GM19239 (cell line): ENCODE data around the gene TEX10.

ENCODE experiments used
- DNase-seq: peaks from one replicate; pipeline ENCODE4 v3.0.0; 2011; ENCODE audit warnings: low spot score; ENCODE audit not compliant: insufficient read length
- FAIRE-seq: peaks from 2 replicates; lab custom pipeline; 2011; peaks lifted over from hg19 to GRCh38; lab: Jason Lieb, UNC

Gene TEX10

DNA sequence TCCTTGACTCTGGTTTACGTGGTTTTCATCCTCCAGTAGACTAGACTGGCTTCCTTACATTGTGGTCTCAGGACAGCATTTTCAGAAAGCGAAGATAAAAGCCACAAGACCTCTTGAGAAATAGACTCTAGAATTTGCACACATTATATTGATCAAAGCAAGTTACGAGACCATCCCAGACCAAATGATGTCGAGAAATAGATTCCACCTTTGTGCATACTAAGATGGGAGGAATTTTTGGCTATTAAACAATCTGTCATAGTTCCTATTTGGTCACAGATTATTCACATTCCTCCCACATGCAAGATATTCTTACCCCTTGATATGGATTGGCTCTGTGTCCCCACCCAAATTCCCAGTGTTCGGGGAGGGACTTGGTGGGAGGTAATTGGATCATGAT lies 65.6 kb downstream of the TEX10 start:
- FAIRE-seq (no peak), DNase-seq (no peak)

DNA sequence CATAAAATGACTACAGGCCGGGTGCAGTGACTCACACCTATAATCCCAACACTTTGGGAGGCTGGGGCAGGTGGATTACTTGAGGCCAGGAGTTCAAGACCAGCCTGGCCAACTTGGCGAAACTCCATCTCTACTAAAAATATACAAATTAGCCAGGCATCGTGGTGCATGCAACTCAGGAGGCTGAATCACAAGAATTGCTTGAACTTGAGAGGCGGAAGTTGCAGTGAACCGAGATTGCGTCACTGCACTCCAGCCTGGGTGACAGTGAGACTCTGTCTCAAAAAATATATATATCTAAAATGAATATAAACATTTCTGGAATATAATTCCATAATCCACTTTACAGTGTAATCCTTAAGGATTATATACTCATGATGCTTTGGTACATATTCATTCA lies 66.5 kb downstream of the TEX10 start:
- FAIRE-seq = no peak

GRCh38 chr9:100285601-100286000 lies 67.1 kb downstream of the TEX10 start:
- DNase-seq = no peak
- no peak for FAIRE-seq

More for the DNA sequence above, 66.5 kb downstream of the TEX10 start:
- no peak for DNase-seq

GRCh38 chr9:100285080-100285479 lies 67.7 kb downstream of the TEX10 start:
- FAIRE-seq = no peak
- DNase-seq = no peak

DNA sequence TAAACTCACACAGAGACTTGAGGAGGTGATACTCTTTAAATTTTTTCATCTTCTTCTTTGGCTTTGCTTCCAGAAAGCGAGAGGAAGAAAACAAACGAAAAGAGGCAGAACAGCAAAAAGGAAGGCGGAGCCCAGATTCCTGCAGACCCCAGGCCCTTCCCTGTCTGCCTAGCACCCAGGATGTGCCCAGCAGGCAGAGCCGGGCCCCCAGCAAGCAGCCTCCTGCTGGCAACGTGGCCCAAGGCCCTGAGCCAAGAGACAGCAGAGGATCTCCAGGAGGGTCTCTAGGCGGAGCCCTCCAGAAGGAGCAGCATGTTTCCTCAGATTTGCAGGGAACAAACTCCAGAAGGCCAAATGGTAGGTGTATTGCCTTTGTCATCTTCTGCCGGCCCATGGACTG lies 68.5 kb downstream of the TEX10 start:
- DNase-seq (no peak), FAIRE-seq (no peak)

DNA sequence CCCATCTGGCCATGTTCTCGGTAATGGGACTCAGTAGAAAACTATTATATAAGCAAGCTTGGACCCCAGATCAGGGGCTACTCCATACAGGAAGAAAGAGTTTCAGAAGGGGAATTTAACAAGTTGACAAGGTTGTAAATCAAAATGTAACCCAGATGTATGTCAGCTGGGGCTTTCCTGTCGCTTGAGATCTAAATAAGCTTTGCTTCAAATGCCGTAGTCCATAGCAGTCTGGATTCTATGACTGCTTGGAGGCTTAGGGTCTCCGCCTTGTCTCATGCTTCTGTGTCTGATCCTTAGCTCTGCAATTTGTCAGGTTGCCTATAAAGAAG lies 70.4 kb downstream of the TEX10 start:
- no peak for FAIRE-seq

DNA sequence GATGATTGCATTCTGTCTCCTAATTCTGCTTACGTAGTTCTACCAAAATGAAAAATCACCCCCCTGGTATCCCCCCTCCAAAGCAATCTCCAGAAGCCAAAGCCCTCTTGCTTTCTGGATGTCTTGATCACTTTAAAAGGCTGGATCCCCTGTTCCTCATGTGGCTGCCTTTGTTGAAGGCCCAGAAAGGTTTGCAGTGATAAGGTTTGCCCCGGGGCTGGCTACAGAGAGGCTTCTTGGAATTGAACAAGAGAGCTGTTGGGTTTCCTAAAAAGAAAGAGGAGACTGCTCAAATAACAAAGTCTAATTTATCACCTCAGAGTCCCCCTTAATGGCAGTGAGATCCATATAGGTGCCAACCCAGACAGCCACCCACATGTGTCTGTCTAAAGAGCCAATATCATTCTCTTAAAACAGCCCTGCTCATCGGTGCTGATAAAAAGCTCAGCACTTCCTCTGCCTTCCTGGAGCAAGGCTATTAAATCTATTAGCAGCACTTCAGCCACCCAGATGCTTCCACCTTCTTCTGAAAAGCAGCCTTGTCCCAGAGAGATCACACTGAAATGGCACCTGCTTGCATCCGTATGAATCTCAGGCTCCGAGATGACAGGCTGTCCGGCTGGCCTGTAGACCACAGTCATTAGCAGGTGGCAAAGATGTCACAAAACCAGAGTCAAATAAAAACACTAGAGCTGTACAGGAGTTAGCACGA lies 70.9 kb downstream of the TEX10 start:
- FAIRE-seq (no peak), DNase-seq (no peak)

More for the DNA sequence above, 70.4 kb downstream of the TEX10 start:
- DNase-seq = no peak

- DNase-seq (no peak), FAIRE-seq (no peak)
Measured at GRCh38 chr9:100281066-100281465, 71.7 kb downstream of the TEX10 start.

DNA sequence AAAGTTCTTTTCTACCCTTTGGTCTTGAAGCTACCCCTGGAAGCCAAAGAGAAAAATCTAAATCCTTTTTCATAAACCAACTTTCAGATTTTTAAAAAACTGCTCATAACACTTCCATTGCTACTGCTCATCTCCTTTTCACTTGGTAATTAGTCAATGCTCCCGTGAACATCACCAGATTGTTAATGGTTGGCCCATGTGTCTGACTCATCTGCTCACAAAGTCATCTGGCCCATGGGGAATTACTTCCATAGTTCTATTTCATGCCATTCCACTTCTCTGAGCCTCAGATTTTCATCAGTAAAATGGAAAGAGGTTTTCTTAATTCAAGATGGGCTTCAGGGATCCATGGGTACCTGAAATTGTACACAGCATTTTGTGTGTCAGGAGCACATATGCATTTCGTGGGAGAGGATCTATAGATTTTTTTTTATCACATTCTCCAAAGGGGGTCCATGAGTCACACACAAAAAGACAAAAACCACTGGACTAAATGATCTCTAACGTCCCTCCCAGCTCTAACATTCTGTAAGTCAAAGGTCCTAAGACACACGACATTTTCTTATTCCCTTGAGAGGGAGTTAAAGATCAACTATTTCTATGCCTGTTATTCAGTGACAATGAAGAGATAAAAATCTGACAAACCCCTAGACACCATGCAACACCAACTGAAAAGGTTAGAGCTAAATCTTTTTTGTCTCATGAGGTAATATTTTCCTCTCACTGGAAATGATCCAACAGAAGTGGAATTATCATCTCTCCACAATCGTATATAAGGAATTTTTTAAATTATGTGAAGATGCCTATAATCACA lies 75.4 kb downstream of the TEX10 start:
- FAIRE-seq (no peak), DNase-seq (no peak)

DNA sequence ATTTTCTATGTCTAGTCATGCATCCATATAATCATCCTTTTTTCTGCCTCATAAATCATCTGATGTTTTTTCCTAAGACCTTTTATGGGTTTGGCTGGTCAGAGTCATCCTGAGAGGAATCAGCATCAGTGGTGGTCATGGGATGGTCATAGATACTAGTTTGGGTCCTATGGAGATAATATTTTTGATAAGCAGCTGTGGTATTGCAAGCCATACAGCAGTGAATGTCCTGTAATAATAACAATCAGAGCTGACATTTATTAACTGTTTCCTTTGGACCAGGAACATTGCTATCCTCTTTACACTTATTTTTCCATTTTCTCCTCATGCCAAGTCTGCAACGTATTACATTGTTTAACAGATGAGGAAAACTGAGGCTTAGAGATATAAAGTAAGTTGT lies 83.1 kb downstream of the TEX10 start:
- no peak for FAIRE-seq
- no peak for DNase-seq

GRCh38 chr9:100268271-100268670 lies 84.5 kb downstream of the TEX10 start:
- no peak for FAIRE-seq
- no peak for DNase-seq

DNA sequence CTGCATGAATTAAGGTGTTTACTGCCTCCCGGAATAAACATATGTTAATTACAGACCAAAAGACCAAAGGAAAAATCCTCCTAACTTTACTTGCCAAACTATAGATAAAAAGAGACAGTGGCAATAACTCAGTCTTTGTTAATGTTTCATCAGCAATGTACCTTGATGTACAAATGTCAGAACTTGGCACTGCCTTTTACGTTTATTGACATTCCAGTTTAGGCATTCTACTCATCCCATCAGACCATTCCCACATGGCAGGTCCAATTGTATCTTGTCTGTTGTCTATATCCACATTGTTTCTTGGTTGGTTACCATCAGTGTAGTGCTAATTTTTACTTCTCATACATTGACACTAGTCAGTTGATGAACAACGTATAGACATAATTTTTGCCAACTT lies 85.5 kb downstream of the TEX10 start:
- FAIRE-seq (peak; percentile 45), DNase-seq (no peak)
